Measurements from ENCODE around the gene SLC7A5. TPM values are rescaled to one million over a fixed set of nuclear protein-coding genes. Genes with fewer than 3 reads are reported as not detected.
A peak's percentile ranks its signal among the peaks of the same experiment; 100 is the strongest.
"Not testable (repeated sequence)": the region's sequence is repeated elsewhere in the genome, so short reads cannot be mapped to it uniquely, and the experiment has no call there.

SLC7A5 gene
- 205 TPM for total RNA-seq (ENCODE audit: unreplicated experiment)
- long read RNA-seq, full-length matches to known transcripts = 3 of 5 reads
- long read RNA-seq, partial matches to known transcripts = 1 of 5 reads
- long read RNA-seq, other reads (novel, unspliced or antisense) = 1 of 5 reads

DNA sequence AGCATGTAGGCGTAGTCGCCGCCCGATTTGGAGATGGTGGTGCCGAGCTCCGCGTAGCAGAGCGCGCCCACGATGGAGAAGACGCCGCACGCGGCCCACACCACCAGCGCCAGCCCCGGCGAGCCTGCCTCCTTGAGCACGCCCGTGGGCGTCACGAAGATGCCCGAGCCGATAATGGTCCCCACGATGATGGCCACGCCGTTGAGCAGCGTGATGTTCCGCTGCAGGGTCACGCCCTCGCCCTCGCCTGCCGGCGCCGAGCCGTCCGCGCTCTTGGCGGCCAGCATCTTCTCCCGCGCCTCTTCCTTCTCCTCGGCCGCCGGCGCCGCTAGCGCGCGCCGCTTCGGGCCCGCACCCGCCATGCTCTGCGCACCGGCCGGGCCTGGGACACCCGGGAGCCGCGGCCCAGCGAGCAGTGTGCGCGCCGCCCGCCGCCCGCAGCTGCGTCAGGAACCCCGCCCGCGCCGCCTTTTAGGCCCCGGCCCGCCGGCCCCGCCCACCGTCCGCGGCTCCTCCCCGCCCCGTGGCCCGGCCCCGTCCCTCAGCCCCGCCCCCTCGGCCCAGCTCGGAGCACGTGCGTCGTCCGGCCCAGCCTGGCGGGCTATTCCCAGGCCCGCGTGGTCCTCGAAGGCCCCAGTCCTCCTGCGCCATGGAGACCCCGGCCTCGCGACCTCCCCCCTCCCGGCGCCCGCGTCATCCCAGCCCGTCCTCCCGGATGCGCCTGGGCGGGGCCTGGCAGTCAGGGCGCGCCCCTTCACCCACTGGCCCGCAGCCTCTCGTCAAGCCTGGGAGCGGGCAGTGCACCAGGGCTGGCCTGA, at the start of gene SLC7A5:
Gene SLC7A5 (minus strand): TSS at position 447 of the 818 bp plus-strand sequence. CDS start 85 bp downstream, at position 362.
- peak within 1 kb of the TSS; percentile 89 for H3K27ac Mint-ChIP-seq (ENCODE audit: unreplicated experiment)
- peak within 1 kb of the TSS; percentile 93 for H3K4me3 Mint-ChIP-seq (ENCODE audit: unreplicated experiment)
- H3K4me1 Mint-ChIP-seq (ENCODE audit: low read depth, unreplicated experiment); H3K9me3 Mint-ChIP-seq (ENCODE audit: unreplicated experiment); H3K36me3 Mint-ChIP-seq (ENCODE audit: unreplicated experiment): not testable (repeated sequence)
- peak; percentile 93 for DNase-seq
- peaks cover 10% of the 10 kb centered on the region for H3K27me3 Mint-ChIP-seq (ENCODE audit: unreplicated experiment)

DNA sequence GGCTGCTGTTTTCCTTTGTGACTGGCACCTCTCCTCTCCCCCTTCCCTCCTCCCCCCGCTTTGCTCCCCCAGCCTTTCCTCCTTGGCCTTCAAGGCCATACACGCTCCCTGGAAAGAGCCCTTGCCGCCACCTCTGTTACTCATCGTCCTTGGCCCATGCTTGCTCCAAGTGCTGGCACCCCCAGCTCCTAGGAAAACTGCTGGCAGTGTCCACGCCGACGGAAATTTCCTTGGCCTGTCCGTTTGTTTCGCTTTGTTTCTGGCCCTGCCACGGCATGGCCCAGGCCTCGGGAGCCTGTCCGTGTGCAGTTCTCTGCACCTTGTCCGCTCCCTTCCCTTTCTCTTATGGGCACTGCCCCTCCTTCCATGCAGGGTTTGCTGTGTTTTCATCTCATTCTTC, 49.0 kb upstream of the SLC7A5 start:
- TF ChIP-seq, protein P1, sequence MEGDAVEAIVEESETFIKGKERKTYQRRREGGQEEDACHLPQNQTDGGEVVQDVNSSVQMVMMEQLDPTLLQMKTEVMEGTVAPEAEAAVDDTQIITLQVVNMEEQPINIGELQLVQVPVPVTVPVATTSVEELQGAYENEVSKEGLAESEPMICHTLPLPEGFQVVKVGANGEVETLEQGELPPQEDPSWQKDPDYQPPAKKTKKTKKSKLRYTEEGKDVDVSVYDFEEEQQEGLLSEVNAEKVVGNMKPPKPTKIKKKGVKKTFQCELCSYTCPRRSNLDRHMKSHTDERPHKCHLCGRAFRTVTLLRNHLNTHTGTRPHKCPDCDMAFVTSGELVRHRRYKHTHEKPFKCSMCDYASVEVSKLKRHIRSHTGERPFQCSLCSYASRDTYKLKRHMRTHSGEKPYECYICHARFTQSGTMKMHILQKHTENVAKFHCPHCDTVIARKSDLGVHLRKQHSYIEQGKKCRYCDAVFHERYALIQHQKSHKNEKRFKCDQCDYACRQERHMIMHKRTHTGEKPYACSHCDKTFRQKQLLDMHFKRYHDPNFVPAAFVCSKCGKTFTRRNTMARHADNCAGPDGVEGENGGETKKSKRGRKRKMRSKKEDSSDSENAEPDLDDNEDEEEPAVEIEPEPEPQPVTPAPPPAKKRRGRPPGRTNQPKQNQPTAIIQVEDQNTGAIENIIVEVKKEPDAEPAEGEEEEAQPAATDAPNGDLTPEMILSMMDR (IDR thresholded peaks at IDR 0.05; ENCODE audit: partially characterized antibody, unreplicated experiment) = no peak
- H3K9me3 Mint-ChIP-seq (ENCODE audit: unreplicated experiment) = peaks cover 7% of the 10 kb centered on the region
- H3K4me1 Mint-ChIP-seq (ENCODE audit: low read depth, unreplicated experiment) = peaks cover 3% of the 10 kb centered on the region
- peaks cover 2% of the 10 kb centered on the region for H3K27me3 Mint-ChIP-seq (ENCODE audit: unreplicated experiment)
- H3K4me3 Mint-ChIP-seq (ENCODE audit: unreplicated experiment) = no peak overlapping the region
- H3K36me3 Mint-ChIP-seq (ENCODE audit: unreplicated experiment) = no peaks in the 10 kb centered on the region
- no peak for DNase-seq
- no peak overlapping the region for H3K27ac Mint-ChIP-seq (ENCODE audit: unreplicated experiment)

DNA sequence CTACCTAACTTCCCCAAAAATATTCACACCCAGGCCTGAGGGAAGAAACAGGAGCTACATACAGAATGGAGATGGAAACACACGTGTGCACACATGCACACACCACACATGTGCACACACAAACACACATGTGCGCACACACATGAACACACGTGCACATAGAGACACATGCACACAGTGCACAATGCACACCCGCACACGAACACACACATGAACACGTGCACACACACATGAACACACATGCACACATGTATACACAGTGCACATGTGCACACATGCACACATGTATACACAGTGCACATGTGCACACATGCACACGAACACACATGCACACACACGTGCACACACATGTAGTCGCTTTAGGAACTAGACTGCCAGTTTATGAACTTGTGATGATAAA, 48.2 kb upstream of the SLC7A5 start:
- TF ChIP-seq, protein P1 (IDR thresholded peaks at IDR 0.05; ENCODE audit: partially characterized antibody, unreplicated experiment) = no peak
- Mint-ChIP-seq H3K4me1 (ENCODE audit: low read depth, unreplicated experiment) (peaks cover 3% of the 10 kb centered on the region), H3K27me3 (ENCODE audit: unreplicated experiment) (peaks cover 2% of the 10 kb centered on the region), H3K36me3 (ENCODE audit: unreplicated experiment) (no peaks in the 10 kb centered on the region), H3K4me3 (ENCODE audit: unreplicated experiment) (no peak overlapping the region), H3K27ac (ENCODE audit: unreplicated experiment) (no peak overlapping the region), H3K9me3 (ENCODE audit: unreplicated experiment) (peaks cover 7% of the 10 kb centered on the region)
- DNase-seq = no peak

DNA sequence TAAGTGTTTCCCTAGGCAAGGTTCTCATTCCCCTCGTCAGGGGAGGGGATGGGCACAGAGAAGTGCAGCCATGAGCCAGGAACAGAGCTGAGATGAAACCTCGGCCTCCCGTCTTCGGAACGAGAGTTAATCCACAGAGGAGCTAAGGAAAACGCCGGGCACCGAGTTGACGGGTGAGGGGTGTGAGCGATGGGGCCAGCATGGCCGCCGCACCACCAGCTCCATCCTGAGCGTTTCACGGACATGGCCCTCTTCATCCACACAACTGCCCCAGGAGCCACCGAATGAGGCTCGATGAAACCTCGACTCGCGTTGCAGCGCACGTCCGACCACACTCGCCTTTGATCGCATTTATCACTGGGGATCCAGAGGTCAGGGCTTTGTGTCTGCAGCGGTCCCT, 45.5 kb upstream of the SLC7A5 start:
- DNase-seq = no peak
- Mint-ChIP-seq H3K9me3 (ENCODE audit: unreplicated experiment) (peaks cover 10% of the 10 kb centered on the region), H3K27me3 (ENCODE audit: unreplicated experiment) (peaks cover 2% of the 10 kb centered on the region), H3K4me1 (ENCODE audit: low read depth, unreplicated experiment) (peaks cover 5% of the 10 kb centered on the region), H3K27ac (ENCODE audit: unreplicated experiment) (no peak overlapping the region), H3K4me3 (ENCODE audit: unreplicated experiment) (no peak overlapping the region), H3K36me3 (ENCODE audit: unreplicated experiment) (no peaks in the 10 kb centered on the region)
- TF ChIP-seq, protein P1 (IDR thresholded peaks at IDR 0.05; ENCODE audit: partially characterized antibody, unreplicated experiment) = no peak

DNA sequence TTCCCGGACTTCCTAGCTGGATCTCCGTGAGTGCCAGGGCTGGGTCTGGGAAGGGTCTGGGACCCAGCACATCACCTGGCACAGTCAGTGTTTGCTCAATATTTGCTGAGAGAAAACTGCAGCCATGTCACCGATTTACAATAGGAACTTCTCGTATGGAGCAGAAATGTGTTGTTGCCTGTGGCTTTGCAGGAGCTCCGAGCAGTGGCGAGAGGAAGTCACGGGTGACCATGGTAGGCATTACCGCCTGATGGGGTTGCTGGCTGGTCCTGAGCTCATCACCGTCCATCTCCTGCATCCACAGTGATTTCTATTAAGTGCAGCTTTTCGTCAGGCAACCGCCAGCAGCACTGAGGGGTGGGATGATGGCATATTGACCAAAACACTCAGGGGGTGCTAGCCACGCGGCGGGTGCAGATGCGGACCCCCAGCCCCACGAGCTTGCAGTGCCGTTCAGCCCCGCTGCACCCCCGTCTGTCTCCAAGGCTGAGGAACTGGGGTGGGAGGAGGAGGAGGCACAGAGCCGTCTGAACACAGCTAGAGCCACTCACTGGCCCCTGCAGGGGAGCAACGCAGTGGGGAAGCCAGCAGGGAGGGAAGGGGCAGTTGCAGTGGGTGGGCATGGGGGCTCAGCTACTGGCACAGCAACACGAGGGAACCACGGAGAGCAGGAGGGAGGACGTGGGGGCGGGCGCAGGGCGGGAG, 44.9 kb upstream of the SLC7A5 start:
- H3K4me3 Mint-ChIP-seq (ENCODE audit: unreplicated experiment); H3K27ac Mint-ChIP-seq (ENCODE audit: unreplicated experiment); H3K4me1 Mint-ChIP-seq (ENCODE audit: low read depth, unreplicated experiment); DNase-seq; H3K36me3 Mint-ChIP-seq (ENCODE audit: unreplicated experiment); H3K27me3 Mint-ChIP-seq (ENCODE audit: unreplicated experiment): not testable (repeated sequence)
- H3K9me3 Mint-ChIP-seq (ENCODE audit: unreplicated experiment) = peaks cover 11% of the 10 kb centered on the region

DNA sequence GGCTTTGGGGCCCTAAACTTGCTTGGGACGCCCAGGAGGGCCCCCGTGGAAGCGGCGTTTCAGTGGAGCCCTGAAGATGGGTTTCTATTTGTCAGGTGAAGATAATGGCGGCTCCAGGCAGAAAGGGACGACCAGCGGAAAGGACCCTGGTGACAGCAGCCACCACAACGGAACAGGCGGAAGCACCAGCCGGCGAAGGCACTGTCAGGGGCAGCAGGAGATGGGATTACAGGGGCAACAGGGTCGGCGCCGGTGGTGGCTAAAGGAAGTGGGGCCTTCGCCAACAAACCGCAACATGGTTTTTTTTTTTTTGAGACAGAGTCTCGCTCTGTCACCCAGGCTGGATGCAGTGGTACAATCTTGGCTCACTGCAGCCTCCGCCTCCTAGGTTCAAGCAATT, 43.4 kb upstream of the SLC7A5 start:
- not testable (repeated sequence) for H3K27me3 Mint-ChIP-seq (ENCODE audit: unreplicated experiment); H3K36me3 Mint-ChIP-seq (ENCODE audit: unreplicated experiment); H3K4me3 Mint-ChIP-seq (ENCODE audit: unreplicated experiment); DNase-seq
- peaks cover 10% of the 10 kb centered on the region for H3K4me1 Mint-ChIP-seq (ENCODE audit: low read depth, unreplicated experiment)
- H3K9me3 Mint-ChIP-seq (ENCODE audit: unreplicated experiment) = peaks cover 12% of the 10 kb centered on the region
- H3K27ac Mint-ChIP-seq (ENCODE audit: unreplicated experiment) = peak overlapping the region; percentile 4

DNA sequence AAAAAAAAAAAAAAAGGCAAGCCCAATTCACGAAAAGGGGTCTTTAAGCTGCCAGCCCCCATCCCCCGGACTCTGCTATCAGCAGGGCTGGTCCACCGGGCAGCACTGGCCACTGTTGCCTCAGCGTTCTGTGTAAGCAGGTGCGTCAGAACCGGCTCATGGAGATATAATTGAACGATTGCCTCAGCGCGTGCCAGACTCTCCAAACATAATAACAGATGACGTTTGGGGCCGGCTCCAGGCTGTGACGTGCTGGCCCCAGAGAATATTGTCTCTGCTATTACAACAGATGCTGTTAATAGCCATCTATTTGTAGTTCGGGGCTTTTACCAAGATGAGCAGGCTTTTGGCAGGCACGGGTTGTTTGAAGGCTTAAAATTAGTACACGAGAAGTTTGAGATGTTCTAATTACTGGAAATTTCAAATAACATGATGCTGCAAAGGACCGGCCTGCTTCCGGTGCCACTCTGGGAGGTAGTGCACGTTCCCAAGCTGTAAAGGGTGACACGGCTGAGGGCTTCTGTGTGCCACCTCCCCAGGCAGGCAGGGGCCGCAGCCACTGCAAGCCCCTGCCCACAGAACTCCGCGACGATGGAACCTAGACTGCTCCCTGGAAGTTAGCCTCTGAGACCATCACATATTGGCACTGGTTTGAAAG, 41.9 kb upstream of the SLC7A5 start:
- not testable (repeated sequence) for H3K4me3 Mint-ChIP-seq (ENCODE audit: unreplicated experiment); H3K36me3 Mint-ChIP-seq (ENCODE audit: unreplicated experiment); H3K27me3 Mint-ChIP-seq (ENCODE audit: unreplicated experiment)
- H3K9me3 Mint-ChIP-seq (ENCODE audit: unreplicated experiment) = peaks cover 12% of the 10 kb centered on the region
- peak overlapping the region; percentile 66 for H3K27ac Mint-ChIP-seq (ENCODE audit: unreplicated experiment)
- peaks cover 10% of the 10 kb centered on the region for H3K4me1 Mint-ChIP-seq (ENCODE audit: low read depth, unreplicated experiment)
- DNase-seq = peak; percentile 58
